Breast epithelium (tissue), 4 donors: ENCODE results near the gene LIPA. TPM values are rescaled to one million over a fixed set of nuclear protein-coding genes. Genes with fewer than 3 reads are reported as not detected.
"Not testable (repeated sequence)": the region's sequence is repeated elsewhere in the genome, so short reads cannot be mapped to it uniquely, and the experiment has no call there.

Experiments
- DNase-seq, 2 donors: peaks; one replicate each; pipeline ENCODE4 v3.0.0-alpha.2; 2019; ENCODE audit warnings: low spot score in 2 of 2
- H3K27ac ChIP-seq, 2 donors: fragments of 200-600 bp; sonication (generic) in 1 of 2; one replicate each; pipeline ENCODE4 v1.5.1; 2016 to 2019; ENCODE audit warnings: mild to moderate bottlenecking in 1 of 2
- H3K27me3 ChIP-seq, 2 donors: fragments of 200-600 bp; sonication (generic) in 1 of 2; one replicate each; pipeline versions ENCODE4 v1.5.1 to v1.6.0; 2017 to 2019; ENCODE audit warnings: control low read depth in 1 of 2, mild to moderate bottlenecking in 1 of 2
- H3K36me3 ChIP-seq: fragments of 200-600 bp; one replicate; pipeline ENCODE4 v1.5.1; 2019
- H3K4me1 ChIP-seq, 2 donors: fragments of 200-600 bp; sonication (generic); one replicate each; pipeline ENCODE4 v1.5.1; 2016 to 2019; ENCODE audit warnings: control low read depth in 1 of 2
- H3K4me3 ChIP-seq, 3 donors: fragments of 200-600 bp; sonication (generic); 1 replicate in 2 of 3; 2 replicates in 1 of 3; pipeline ENCODE4 v1.5.1; 2016 to 2019; ENCODE audit warnings: mild to moderate bottlenecking in 3 of 3, moderate library complexity in 2 of 3
- H3K9me3 ChIP-seq, 2 donors: fragments of 200-600 bp; sonication (generic) in 1 of 2; one replicate each; pipeline ENCODE4 v1.5.1; 2016 to 2019; ENCODE audit warnings: control low read depth in 1 of 2
- CTCF ChIP-seq, 3 donors: fragments of 450-650 bp; IDR thresholded peaks; one replicate each; pipeline ENCODE4 v1.5.1; 2016 to 2017; ENCODE audit warnings: antibody characterized with exemption in 3 of 3, mild to moderate bottlenecking in 3 of 3, moderate library complexity in 3 of 3
- POLR2A ChIP-seq: fragments of 450-650 bp; IDR thresholded peaks from one replicate; pipeline ENCODE4 v1.6.1; 2016; ENCODE audit warnings: antibody characterized with exemption, mild to moderate bottlenecking, moderate library complexity
- POLR2AphosphoS5 ChIP-seq, 3 donors: sonication (generic); formaldehyde crosslinking; IDR thresholded peaks; one replicate each; pipeline ENCODE4 v1.6.1; 2017; ENCODE audit warnings: antibody characterized with exemption in 3 of 3
- intact Hi-C: fragments of 100-400 bp; cut with DNase I; formaldehyde crosslinking; loops from one replicate; pipeline ENCODE4 v1.15.1; 2023; ENCODE audit warnings: low total_unique reads
- total RNA-seq, 3 donors: library from RNA; depleted of rRNA; stranded (reverse); fragments of >200 nt; gene quantifications; one replicate each; pipeline ENCODE4 v1.1.0, GENCODE V29; 2016

The LIPA gene
- total RNA-seq, 3 donors from 2014 or later, result 44.9 to 90.7 (median 67.2) TPM

- DNase-seq, result no peak
- Histone ChIP-seq H3K9me3 (no peaks in the 10 kb centered on the region), H3K36me3 (no peaks in the 10 kb centered on the region), H3K4me1 (no peaks in the 10 kb centered on the region), H3K27me3 (no peaks in the 10 kb centered on the region), H3K4me3 (no peak overlapping the region), H3K27ac (no peak overlapping the region)
- intact Hi-C loops, result no loop called here
- TF ChIP-seq POLR2AphosphoS5 (IDR thresholded peaks at IDR 0.05) (no peak), POLR2A (no peak), CTCF (IDR thresholded peaks at IDR 0.05) (no peak)
Observed at GRCh38 chr10:89256340-89256739, 4.8 kb upstream of the LIPA start.

GRCh38 chr10:89255793-89256192, 4.2 kb upstream of the LIPA start:
- Histone ChIP-seq H3K36me3 (no peaks in the 10 kb centered on the region), H3K4me1 (no peaks in the 10 kb centered on the region), H3K4me3 (no peak overlapping the region), H3K27ac (no peak overlapping the region), H3K27me3 (no peaks in the 10 kb centered on the region), H3K9me3 (no peaks in the 10 kb centered on the region)
- TF ChIP-seq POLR2AphosphoS5 (IDR thresholded peaks at IDR 0.05), result no peak
- no peak for TF ChIP-seq CTCF (IDR thresholded peaks at IDR 0.05)
- no peak for TF ChIP-seq POLR2A
- intact Hi-C loops, result no loop called here
- no peak for DNase-seq

- DNase-seq, H3K4me3 ChIP-seq, H3K36me3 ChIP-seq, intact Hi-C loops, H3K9me3 ChIP-seq, H3K27me3 ChIP-seq, H3K27ac ChIP-seq, H3K4me1 ChIP-seq: not testable (repeated sequence)
Observed at GRCh38 chr10:89255091-89255579, 3.6 kb upstream of the LIPA start.

- intact Hi-C loops, result no loop called here
- H3K27me3 ChIP-seq, result no peaks in the 10 kb centered on the region
- H3K27ac ChIP-seq, result peak overlapping the region in 1 of 2 donors; percentile 77
- H3K4me1 ChIP-seq, result no peaks in the 10 kb centered on the region
- H3K9me3 ChIP-seq, result no peaks in the 10 kb centered on the region
- TF ChIP-seq CTCF (IDR thresholded peaks at IDR 0.05) (no peak), POLR2A (no peak), POLR2AphosphoS5 (IDR thresholded peaks at IDR 0.05) (no peak)
- peak overlapping the region; percentile 85 to 91 (median 90) for H3K4me3 ChIP-seq
- DNase-seq, result no peak
- H3K36me3 ChIP-seq, result no peaks in the 10 kb centered on the region
Observed at GRCh38 chr10:89252225-89252585, 630 bp upstream of the LIPA start.

GRCh38 chr10:89250865-89251408, 638 bp downstream of the LIPA start:
- H3K4me1 ChIP-seq, result no peaks in the 10 kb centered on the region
- H3K9me3 ChIP-seq, result no peaks in the 10 kb centered on the region
- H3K27me3 ChIP-seq, result no peaks in the 10 kb centered on the region
- peak overlapping the region; percentile 85 to 91 (median 90) for H3K4me3 ChIP-seq
- intact Hi-C loops, result no loop called here
- no peak for DNase-seq
- H3K36me3 ChIP-seq, result no peaks in the 10 kb centered on the region
- TF ChIP-seq CTCF (IDR thresholded peaks at IDR 0.05) (no peak), POLR2A (no peak), POLR2AphosphoS5 (IDR thresholded peaks at IDR 0.05) (no peak)
- H3K27ac ChIP-seq, result peak overlapping the region; percentile 77 to 85

GRCh38 chr10:89248990-89249389, 2.6 kb downstream of the LIPA start:
- Histone ChIP-seq H3K36me3 (no peaks in the 10 kb centered on the region), H3K27me3 (no peaks in the 10 kb centered on the region), H3K27ac (no peak overlapping the region), H3K4me3 (no peak overlapping the region), H3K4me1 (no peaks in the 10 kb centered on the region), H3K9me3 (no peaks in the 10 kb centered on the region)
- DNase-seq, result no peak
- no peak for TF ChIP-seq CTCF (IDR thresholded peaks at IDR 0.05)
- TF ChIP-seq POLR2A, result no peak
- TF ChIP-seq POLR2AphosphoS5 (IDR thresholded peaks at IDR 0.05), result no peak
- intact Hi-C loops, result no loop called here

GRCh38 chr10:89247623-89248022, 4.0 kb downstream of the LIPA start:
- H3K4me3 ChIP-seq, H3K36me3 ChIP-seq, H3K4me1 ChIP-seq, DNase-seq, intact Hi-C loops, H3K27ac ChIP-seq, H3K27me3 ChIP-seq, H3K9me3 ChIP-seq: not testable (repeated sequence)
